ENCODE results near the gene SYNJ2.
A peak's percentile ranks its signal among the peaks of the same experiment; 100 is the strongest.

SYNJ2 gene

DNA sequence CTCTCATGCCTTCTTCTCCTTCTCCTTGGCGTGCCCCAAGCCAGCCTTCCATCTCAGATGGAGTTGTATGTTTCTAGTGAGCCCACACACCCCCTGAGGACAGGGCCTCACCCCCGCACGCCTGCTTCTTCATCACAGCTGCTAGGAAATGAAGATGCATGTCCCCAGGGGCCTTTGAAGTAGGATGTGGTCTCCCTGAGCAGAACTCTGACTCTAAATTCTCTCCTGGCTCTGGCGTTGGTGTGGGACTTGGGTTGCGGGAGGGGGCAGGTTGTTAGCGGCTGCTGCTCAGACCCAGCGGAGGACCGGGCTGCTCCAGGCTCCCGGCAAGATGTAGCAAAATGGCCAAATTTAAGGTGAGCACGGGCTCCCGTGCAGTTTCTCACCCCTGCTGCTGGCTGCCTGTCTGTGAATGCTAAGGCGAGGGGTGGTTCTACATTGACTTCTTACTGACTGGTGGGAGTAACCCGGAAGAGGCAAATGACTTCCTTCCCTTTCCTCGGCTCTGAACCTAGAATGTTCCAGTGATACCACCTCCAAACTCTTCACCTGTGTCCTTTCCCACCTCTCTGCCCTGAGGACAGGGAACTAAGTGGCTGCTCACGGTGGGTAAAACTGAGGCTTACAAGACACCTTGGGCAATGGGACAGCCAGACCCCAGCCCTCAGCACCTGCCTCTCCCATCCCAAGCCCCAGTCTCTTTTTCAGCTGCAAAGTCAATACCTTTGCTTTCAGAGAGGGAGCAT lies 8.8 kb downstream of the SYNJ2 start:
- intact Hi-C loops (cut with DNase I) = no loop called here
- peak in 3 of 42 donors; percentile 7 to 37 (median 25) for DNase-seq

GRCh38 chr6:157991067-157991432 lies 9.4 kb downstream of the SYNJ2 start:
- DNase-seq = peak in 2 of 42 donors; percentile 8 to 31
- intact Hi-C loops (cut with DNase I) = no loop called here

GRCh38 chr6:157993076-157993475 lies 11.4 kb downstream of the SYNJ2 start:
- no peak for DNase-seq

GRCh38 chr6:157994125-157994795 lies 12.6 kb downstream of the SYNJ2 start:
- intact Hi-C loops (cut with DNase I) = no loop called here
- peak in 39 of 42 donors; percentile 31 to 89 (median 69) for DNase-seq

More at GRCh38 chr6:157993076-157993475, 11.4 kb downstream of the SYNJ2 start:
- intact Hi-C loops (cut with DNase I) = no loop called here

DNA sequence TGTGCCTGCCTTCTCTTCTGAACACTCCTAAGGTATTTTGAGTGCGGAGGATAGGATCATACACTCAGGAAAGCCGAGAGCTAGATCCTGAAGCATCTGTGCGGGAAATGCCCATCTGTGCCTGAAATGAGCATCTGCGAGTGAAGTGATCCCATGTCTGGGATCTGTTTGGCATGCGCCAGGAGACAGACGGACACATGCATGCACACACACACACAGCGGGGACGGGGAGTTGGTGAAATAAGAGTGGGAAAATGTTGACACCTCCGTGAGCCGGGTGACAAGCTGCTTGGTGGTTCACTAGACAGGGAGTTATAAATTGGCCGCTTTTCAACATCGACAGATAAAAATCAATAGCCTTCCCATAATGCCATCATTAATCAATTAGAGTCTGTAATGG lies 13.8 kb downstream of the SYNJ2 start:
- intact Hi-C loops (cut with DNase I) = no loop called here
- DNase-seq = peak in 4 of 42 donors; percentile 2 to 30 (median 17)

DNA sequence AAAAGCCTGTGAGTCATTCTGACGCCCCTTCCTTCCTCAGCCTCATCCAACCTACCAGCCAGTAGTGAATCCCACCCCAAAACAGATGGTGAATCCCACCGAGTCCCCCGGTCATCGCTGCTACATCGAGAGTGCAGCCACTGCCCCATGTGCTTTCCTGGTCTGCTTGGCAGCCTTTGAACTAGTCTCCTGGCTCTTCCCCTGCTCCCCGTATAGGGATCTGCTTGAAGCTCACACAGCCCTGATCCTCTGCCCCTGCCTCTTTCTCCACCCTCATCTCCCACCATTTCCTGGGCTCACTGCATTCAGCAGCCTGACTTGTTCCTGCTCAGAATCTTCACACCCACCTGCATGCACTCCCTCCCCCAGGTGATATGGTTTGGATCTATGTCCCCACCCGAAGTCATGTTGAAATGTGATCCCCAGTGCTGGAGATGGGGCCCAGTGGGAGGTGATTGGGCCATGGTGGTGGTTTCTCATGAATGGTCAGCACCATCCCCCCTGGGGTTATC lies 14.6 kb downstream of the SYNJ2 start:
- peak in 2 of 42 donors; percentile 12 to 22 for DNase-seq
- intact Hi-C loops (cut with DNase I) = no loop called here

- peak in 2 of 42 donors; percentile 20 to 28 for DNase-seq
- intact Hi-C loops (cut with DNase I) = no loop called here
Observed at GRCh38 chr6:157996918-157997702, 15.4 kb downstream of the SYNJ2 start.

DNA sequence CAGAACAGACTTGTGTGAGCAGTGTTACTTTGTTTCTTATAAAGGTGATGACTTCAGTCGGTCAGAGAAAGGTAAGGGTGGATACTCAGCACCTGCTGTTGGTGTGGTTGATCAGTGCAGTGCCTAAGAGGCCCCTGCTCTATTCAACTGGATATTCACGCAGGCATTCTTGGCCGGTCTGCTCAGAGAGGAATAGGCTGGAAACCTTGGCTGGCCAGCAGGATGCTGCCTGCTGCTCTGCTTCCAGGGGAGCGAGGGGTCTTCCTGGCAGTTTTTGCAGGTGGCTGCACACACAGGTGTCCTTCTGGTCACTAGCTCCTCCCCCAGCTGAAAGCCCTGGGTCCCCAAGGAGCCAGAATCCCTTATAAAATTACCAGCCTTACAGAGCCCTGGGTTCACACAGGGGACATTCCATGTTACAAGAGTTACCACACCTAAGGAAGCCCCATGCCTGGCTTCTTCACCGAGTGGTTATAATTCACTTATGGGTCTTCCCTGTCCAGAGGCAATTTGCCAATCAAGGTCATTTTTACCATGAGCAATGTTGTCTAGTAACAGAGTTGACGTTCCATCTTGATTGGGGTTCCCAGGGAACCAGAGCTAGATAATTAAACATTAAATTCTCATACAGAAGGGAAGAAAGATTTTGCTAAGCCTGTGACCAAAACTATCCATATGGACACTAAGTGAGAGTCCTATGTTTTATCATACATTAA lies 16.4 kb downstream of the SYNJ2 start:
- intact Hi-C loops (cut with DNase I) = no loop called here
- DNase-seq = peak in 1 of 42 donors; percentile 1

GRCh38 chr6:157998707-157999167 lies 17.1 kb downstream of the SYNJ2 start:
- peak in 2 of 42 donors; percentile 26 to 71 for DNase-seq
- intact Hi-C loops (cut with DNase I) = no loop called here

DNA sequence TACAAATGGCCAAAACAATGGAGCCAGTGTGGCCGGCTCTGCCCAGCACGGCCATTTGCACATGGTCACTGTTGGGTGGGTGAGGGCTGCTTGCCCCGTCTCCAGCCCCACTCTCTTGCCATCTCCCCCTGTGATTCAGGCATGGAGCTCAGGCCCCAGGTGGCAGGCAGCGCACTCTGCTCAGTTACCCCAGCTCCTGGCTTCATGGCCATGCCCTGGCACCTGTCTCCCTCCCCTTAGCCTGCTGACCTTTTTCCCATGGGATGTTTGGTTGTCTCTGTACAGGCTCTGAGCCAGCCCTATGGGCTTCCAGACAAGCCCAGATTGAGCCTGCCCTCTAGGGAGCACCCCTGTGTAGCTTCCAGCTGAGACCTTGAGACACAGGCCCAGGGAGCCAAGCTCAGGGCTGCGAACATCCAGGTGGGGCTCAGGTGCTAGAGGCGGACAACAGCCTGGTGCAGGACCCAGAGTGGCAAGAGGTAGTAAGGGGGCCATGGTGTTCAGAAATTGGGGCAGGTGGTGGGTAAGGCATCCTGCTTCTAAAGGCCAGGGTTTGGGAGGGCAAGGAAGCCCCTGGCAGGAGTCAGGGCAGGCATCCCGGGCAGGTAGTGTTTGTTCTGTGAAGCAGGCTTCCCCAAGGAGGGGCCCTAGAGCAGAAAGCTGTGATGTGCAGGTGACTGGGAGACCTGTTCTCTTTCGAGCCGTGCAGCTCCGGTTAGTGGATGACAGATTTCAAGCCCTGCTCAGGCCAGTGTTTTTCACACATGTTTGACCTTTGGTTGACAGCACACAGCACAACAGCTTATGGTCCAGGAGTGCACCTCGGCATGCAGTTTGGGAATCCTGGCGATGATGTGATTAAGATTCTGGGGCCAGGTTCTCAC lies 17.7 kb downstream of the SYNJ2 start:
- intact Hi-C loops (cut with DNase I) = no loop called here
- peak; percentile 39 to 91 (median 78) for DNase-seq

- intact Hi-C loops (cut with DNase I) = no loop called here
- DNase-seq = peak in 1 of 42 donors; percentile 29
Observed at GRCh38 chr6:158000530-158001307, 19.1 kb downstream of the SYNJ2 start.

DNA sequence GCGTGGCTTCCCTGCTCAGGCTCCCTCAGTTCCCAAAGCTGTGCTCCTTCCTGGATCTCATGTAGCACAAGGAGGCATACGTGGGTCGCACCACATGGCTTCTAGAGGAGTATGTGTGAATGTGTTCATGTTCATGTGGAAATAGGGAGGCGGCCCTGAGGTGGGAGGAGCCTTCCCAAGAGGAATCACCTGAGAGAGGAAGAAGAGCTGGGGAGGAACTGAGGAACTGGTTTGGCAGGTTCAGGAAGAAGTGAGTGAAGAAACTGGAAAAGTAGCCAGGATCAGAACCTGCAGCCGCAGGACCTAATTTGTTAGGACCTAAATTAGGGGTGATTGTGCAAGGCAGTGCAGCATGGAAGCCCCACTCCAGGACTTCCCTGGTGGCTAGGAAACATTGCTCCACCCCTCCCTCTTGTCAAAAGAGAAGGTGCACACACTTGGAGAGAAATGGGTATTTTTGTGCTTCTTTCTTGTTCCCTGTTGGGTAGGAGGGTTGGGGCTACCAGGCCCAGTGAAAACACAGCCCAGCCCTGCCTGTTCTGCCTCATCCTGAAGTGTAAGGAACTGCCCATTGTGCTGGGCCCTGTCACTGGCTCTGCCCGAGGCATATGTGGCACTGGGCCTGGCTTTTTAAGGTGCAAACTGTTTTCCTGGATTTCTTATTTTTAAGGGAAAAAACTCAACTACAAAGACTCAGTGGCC lies 20.7 kb downstream of the SYNJ2 start:
- intact Hi-C loops (cut with DNase I) = no loop called here
- peak in 1 of 42 donors; percentile 35 for DNase-seq

DNA sequence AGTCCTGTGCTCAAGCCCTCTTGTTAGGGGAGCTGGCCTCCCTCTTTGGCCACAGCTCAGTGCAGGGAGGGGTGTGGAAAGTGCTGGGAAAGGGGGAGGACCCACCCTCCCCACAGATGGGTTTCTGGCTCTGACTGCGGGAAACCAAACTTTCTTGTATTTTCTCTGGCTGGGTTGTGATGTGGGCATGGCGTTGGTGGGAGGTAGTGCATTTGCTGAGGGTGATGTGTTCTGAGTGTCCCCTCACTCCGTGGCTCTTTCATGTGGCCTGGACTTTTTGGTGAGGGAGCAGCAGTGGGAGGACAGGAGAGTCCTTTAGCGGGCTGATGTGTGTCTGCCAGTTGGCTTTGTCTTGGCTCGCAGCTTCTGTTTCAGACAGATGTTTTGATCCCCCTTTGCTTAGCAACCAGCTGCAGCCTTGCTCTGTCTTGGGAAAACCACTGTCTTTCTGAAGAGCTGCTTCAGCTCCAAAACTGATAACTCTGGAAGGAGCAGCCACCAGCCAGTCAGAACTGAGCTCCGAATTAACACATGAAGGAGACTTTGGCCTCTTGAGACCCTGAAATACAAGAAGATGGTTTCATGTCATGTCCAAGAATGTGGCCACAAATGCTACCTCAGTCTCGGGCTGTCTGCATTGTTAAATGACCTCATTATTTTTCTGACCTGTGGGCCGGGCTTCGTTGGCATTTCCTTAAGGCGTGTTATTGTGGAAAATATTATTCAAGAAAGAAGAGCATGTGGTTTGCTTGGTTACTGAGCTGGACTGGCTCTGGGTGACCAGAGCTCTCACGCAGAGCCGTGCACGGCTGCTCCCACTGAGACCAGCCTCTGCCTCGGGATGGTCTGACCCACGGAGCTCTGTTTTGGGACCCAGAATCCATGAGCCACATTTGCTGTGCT lies 21.5 kb downstream of the SYNJ2 start:
- intact Hi-C loops (cut with DNase I) = no loop called here
- DNase-seq = peak in 21 of 42 donors; percentile 27 to 79 (median 51)

- intact Hi-C loops (cut with DNase I) = no loop called here
- peak in 1 of 42 donors; percentile 0 for DNase-seq
Observed at GRCh38 chr6:158003910-158004700, 22.4 kb downstream of the SYNJ2 start.

DNA sequence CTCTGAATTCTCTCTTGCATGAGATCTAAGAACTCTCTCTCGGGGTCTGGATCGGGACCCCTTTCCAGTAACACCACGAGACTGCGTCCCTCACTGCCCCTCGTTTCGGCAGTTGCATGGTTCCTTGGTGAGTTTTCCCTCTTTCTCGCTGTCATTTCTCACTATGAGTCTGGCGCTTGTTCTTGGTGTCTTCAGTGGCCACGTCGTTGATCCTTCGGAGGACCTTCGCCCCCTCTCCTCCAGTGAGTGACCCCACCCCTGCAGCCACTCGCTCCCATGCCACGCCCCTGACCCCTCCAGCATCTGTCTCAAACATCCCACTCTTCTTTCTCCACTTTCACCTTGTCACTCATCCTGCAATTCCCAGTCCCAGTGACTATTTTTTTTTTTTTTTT lies 23.0 kb downstream of the SYNJ2 start:
- DNase-seq = peak in 1 of 42 donors; percentile 14
- intact Hi-C loops (cut with DNase I) = no loop called here

Measured in head of caudate nucleus (tissue), 42 donors.